Astrocyte (in vitro differentiated cells and primary cell): Measurements from ENCODE around the gene LRIG1. TPM values are rescaled to one million over a fixed set of nuclear protein-coding genes. Genes with fewer than 3 reads are reported as not detected.

Source experiments
- DNase-seq: peaks from one replicate; pipeline ENCODE4 v3.0.0-alpha.2; 2010; ENCODE audit warnings: low read depth
- FAIRE-seq: peaks from 2 replicates; lab custom pipeline; 2011; peaks lifted over from hg19 to GRCh38; lab: Jason Lieb, UNC
- H2AFZ ChIP-seq: 2 replicates; pipeline ENCODE4 v1.6.0; 2012; ENCODE audit warnings: low read depth, low read length, inconsistent platforms
- H3K27ac ChIP-seq: 2 replicates; pipeline ENCODE4 v1.5.1; 2011; ENCODE audit warnings: low read depth, low read length, inconsistent platforms
- H3K27me3 ChIP-seq: 2 replicates; pipeline ENCODE4 v1.6.0; 2011; ENCODE audit warnings: low read length, inconsistent platforms; ENCODE audit not compliant: insufficient read depth
- H3K36me3 ChIP-seq: 2 replicates; pipeline ENCODE4 v1.5.1; 2011; ENCODE audit warnings: low read length, inconsistent platforms; ENCODE audit not compliant: insufficient read depth
- H3K4me1 ChIP-seq: 2 replicates; pipeline ENCODE4 v1.5.1; 2011; ENCODE audit warnings: low read length, inconsistent platforms; ENCODE audit not compliant: insufficient read depth
- H3K4me2 ChIP-seq: 2 replicates; pipeline ENCODE4 v1.6.0; 2012; ENCODE audit warnings: low read length, inconsistent platforms
- H3K4me3 ChIP-seq: 2 replicates; pipeline ENCODE4 v1.5.1; 2011; ENCODE audit warnings: low read depth, mild to moderate bottlenecking, low read length, inconsistent platforms; ENCODE audit not compliant: insufficient read depth
- H3K79me2 ChIP-seq: 2 replicates; pipeline ENCODE4 v1.6.0; 2012; ENCODE audit warnings: mild to moderate bottlenecking, low read length, inconsistent platforms; ENCODE audit not compliant: insufficient read depth
- H3K9ac ChIP-seq: 2 replicates; pipeline ENCODE4 v1.6.0; 2012; ENCODE audit warnings: mild to moderate bottlenecking, low read length, inconsistent platforms
- H3K9me3 ChIP-seq: 2 replicates; pipeline ENCODE4 v1.5.1; 2012; ENCODE audit warnings: low read depth, mild to moderate bottlenecking, low read length, inconsistent platforms; ENCODE audit not compliant: insufficient read depth
- H4K20me1 ChIP-seq: 2 replicates; pipeline ENCODE4 v1.6.0; 2012; ENCODE audit warnings: low read length, inconsistent platforms; ENCODE audit not compliant: insufficient read depth
- H3K27ac Mint-ChIP-seq: one replicate; pipeline ENCODE4 v1.8.0; 2021; ENCODE audit warnings: mild to moderate bottlenecking, mixed read lengths; ENCODE audit not compliant: unreplicated experiment
- H3K27me3 Mint-ChIP-seq: one replicate; pipeline ENCODE4 v1.8.0; 2021; ENCODE audit warnings: low read depth, mixed read lengths; ENCODE audit not compliant: unreplicated experiment
- H3K36me3 Mint-ChIP-seq: one replicate; pipeline ENCODE4 v1.8.0; 2021; ENCODE audit warnings: low read depth, mixed read lengths; ENCODE audit not compliant: unreplicated experiment
- H3K4me1 Mint-ChIP-seq: one replicate; pipeline ENCODE4 v1.8.0; 2021; ENCODE audit warnings: low read depth, mixed read lengths; ENCODE audit not compliant: unreplicated experiment
- H3K4me3 Mint-ChIP-seq: one replicate; pipeline ENCODE4 v1.8.0; 2021; ENCODE audit warnings: mild to moderate bottlenecking, moderate library complexity, mixed read lengths; ENCODE audit not compliant: unreplicated experiment
- H3K9me3 Mint-ChIP-seq: one replicate; pipeline ENCODE4 v1.8.0; 2021; ENCODE audit warnings: mild to moderate bottlenecking, mixed read lengths; ENCODE audit not compliant: unreplicated experiment
- CTCF ChIP-seq: IDR thresholded peaks from 2 replicates; pipeline ENCODE4 v1.5.1; 2011; ENCODE audit warnings: low read depth, mild to moderate bottlenecking, inconsistent platforms, low read length, moderate library complexity; ENCODE audit not compliant: insufficient read depth
- EZH2 ChIP-seq: IDR thresholded peaks from 2 replicates; pipeline ENCODE4 v1.6.1; 2012; ENCODE audit warnings: mild to moderate bottlenecking, low read length, inconsistent platforms; ENCODE audit not compliant: insufficient read depth
- total RNA-seq: library from RNA; stranded (reverse); gene quantifications from 2 replicates; pipeline ENCODE4 v1.2.1, GENCODE V29; 2021

LRIG1 gene
- total RNA-seq, 1 donor from 2014 or later, result 39.7 TPM

- no peaks in the 10 kb centered on the region for H3K79me2 ChIP-seq
- H3K4me1 ChIP-seq, result peaks cover 22% of the 10 kb centered on the region
- H3K4me1 Mint-ChIP-seq, result peaks cover 16% of the 10 kb centered on the region
- H3K27me3 ChIP-seq, result no peaks in the 10 kb centered on the region
- H3K4me3 Mint-ChIP-seq, result no peak overlapping the region
- H3K27me3 Mint-ChIP-seq, result no peaks in the 10 kb centered on the region
- no peak overlapping the region for H3K4me3 ChIP-seq
- H3K36me3 Mint-ChIP-seq, result peaks cover 43% of the 10 kb centered on the region
- FAIRE-seq (no peak), DNase-seq (no peak)
- H3K9ac ChIP-seq, result no peak overlapping the region
- no peak for TF ChIP-seq CTCF
- no peak for TF ChIP-seq EZH2
- no peaks in the 10 kb centered on the region for H4K20me1 ChIP-seq
- no peak overlapping the region for H3K27ac ChIP-seq
- no peak overlapping the region for H2AFZ ChIP-seq
- peaks cover 6% of the 10 kb centered on the region for H3K9me3 Mint-ChIP-seq
- H3K9me3 ChIP-seq, result peaks cover 2% of the 10 kb centered on the region
- H3K27ac Mint-ChIP-seq, result no peak overlapping the region
- peaks cover 14% of the 10 kb centered on the region for H3K36me3 ChIP-seq
- H3K4me2 ChIP-seq, result no peak overlapping the region
Measured at GRCh38 chr3:66390013-66390412, 110.8 kb downstream of the LRIG1 start.

DNA sequence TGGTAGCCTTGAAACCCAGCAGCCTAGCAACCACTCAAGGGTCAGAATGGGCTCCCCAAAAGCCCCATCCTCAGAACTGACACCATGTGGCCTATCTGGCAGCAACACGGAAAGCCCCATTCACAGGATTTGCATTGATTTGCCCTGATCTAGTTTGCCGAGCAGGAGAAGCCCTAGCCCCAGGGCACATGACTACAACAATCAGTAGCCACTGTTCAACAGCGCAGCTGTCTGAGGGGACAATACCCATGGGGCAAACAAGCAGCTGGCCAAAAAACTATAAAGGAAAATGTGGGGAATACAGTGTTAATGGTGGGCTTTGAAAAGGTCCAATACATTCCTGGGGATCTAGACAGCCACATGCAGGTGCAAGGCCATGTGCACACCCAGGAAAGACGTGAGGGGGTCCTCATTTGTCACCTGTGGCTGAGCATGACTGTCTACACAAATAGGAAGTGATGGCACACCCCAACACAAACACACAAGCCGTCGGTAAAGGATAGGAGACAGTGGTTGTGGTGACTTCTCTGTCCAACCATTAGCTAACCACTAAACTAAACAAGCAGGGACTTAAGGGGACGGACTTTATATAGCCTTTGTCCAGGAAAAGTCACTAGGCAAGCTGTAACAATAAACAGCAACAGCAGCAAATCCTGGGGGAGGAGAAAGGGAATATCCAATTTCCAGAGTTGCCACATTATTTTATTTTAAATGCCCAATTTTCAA lies 113.7 kb downstream of the LRIG1 start:
- Mint-ChIP-seq H3K27ac (no peak overlapping the region), H3K4me3 (no peak overlapping the region), H3K27me3 (no peaks in the 10 kb centered on the region), H3K4me1 (peaks cover 2% of the 10 kb centered on the region), H3K9me3 (peaks cover 9% of the 10 kb centered on the region), H3K36me3 (peaks cover 45% of the 10 kb centered on the region)
- no peaks in the 10 kb centered on the region for H4K20me1 ChIP-seq
- no peak overlapping the region for H3K4me3 ChIP-seq
- H3K79me2 ChIP-seq, result no peaks in the 10 kb centered on the region
- no peak overlapping the region for H3K27ac ChIP-seq
- no peaks in the 10 kb centered on the region for H3K4me1 ChIP-seq
- no peak overlapping the region for H2AFZ ChIP-seq
- H3K4me2 ChIP-seq, result no peak overlapping the region
- H3K9ac ChIP-seq, result no peak overlapping the region
- H3K27me3 ChIP-seq, result no peaks in the 10 kb centered on the region
- DNase-seq, result no peak
- TF ChIP-seq EZH2, result no peak
- TF ChIP-seq CTCF, result no peak
- peaks cover 25% of the 10 kb centered on the region for H3K36me3 ChIP-seq
- FAIRE-seq, result no peak
- H3K9me3 ChIP-seq, result peaks cover 4% of the 10 kb centered on the region
